ENCODE results near the gene DCDC2B.

DNA sequence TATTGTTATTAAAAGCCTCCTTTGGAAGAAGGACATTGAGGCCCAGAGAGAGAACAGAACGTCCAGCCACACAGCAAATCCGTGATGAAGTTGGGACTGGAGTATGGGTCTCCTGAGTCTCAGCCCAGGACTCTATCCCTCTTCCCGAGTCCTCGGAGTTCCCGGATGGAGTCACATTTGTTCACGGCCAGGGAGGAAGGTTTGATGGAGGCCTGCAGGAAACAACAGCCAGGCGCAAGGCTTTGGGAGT is 29.8 kb upstream of the DCDC2B start:
- TF ChIP-seq, protein P1, sequence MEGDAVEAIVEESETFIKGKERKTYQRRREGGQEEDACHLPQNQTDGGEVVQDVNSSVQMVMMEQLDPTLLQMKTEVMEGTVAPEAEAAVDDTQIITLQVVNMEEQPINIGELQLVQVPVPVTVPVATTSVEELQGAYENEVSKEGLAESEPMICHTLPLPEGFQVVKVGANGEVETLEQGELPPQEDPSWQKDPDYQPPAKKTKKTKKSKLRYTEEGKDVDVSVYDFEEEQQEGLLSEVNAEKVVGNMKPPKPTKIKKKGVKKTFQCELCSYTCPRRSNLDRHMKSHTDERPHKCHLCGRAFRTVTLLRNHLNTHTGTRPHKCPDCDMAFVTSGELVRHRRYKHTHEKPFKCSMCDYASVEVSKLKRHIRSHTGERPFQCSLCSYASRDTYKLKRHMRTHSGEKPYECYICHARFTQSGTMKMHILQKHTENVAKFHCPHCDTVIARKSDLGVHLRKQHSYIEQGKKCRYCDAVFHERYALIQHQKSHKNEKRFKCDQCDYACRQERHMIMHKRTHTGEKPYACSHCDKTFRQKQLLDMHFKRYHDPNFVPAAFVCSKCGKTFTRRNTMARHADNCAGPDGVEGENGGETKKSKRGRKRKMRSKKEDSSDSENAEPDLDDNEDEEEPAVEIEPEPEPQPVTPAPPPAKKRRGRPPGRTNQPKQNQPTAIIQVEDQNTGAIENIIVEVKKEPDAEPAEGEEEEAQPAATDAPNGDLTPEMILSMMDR (IDR thresholded peaks at IDR 0.05): no peak
- TF ChIP-seq EP300 (IDR thresholded peaks at IDR 0.05) (no peak), POLR2A (IDR thresholded peaks at IDR 0.05) (no peak)

Measured in tibial nerve (tissue), 4 donors.